H4 (cell line): ENCODE results near the gene NUBP2. TPM values are rescaled to one million over a fixed set of nuclear protein-coding genes. Genes with fewer than 3 reads are reported as not detected.

Source experiments
- DNase-seq: peaks from one replicate; pipeline ENCODE4 v3.0.0-alpha.2; 2015; ENCODE audit warnings: low spot score
- total RNA-seq: library from RNA; depleted of rRNA; stranded (reverse); fragments of >200 nt; shearing (Covaris generic); gene quantifications from 2 replicates; pipeline ENCODE4 v1.2.3, GENCODE V29; 2014

NUBP2 gene
- total RNA-seq, 1 experiment from 2014 or later, result 38.9 TPM

DNA sequence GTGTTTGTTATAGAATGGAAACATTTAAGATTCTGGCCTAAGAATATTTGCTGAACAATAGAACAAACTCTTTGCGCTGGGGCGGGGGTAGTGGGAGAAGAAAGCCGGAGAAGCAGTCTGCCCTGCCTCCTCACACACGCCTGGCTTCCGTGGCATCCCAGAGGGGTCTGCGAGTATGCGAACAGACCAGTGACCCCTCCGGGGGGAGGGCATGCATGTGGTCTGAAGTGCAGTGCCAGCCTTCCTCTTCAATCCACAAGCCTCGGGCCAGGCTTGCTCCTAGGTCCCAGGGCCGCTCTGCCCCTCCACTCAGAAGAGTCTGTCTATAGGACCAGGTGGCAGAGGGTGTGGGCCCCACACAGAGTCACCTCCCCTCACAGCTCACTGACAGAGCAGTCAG is 24.9 kb downstream of the NUBP2 start:
- DNase-seq, result no peak

DNA sequence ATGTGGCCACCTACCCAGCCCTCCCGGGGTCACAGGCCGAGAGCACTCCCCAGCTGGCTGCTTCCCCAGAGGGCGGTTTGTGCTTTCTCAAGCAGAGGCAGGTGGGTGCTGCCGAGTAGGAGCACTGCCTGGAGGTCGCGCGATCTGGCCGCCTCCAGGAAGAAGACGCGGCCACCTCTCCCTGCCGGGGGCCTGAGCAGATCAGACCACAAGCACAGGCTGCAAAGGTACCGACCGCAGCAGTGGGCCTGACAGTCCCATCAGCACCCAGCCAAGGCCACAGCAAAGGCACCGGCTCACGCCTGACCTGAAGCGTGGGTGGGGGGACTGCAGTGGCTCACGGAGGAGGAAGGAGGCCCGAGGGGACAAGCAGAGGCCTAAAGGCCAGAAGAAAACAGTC is 25.9 kb downstream of the NUBP2 start:
- DNase-seq, result no peak

DNA sequence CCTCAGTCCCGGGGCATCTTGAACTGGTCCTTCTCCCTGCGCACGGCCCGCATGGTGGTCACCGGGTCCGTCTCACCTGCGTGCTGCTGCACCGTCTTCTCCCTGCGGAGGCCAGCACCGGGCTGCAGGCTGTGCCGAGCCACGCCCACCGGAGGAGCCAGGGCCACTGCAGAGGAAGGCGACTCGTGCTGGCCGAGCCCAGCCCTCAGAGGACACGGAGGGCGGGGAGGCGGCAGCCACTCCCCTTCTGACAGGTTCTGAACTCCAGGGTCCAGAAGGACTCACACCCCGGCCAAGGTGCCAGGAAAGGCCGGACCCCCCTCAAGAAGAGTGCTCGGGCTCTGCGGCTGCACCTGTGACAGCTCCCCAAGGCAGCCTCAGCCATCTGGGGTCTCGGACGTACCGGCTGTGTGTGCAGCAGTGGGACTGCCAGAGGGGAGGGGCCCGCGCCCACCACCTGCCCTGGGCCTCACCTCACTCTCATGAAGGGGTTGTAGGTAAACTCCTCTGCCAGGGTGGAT is 26.6 kb downstream of the NUBP2 start:
- no peak for DNase-seq

DNA sequence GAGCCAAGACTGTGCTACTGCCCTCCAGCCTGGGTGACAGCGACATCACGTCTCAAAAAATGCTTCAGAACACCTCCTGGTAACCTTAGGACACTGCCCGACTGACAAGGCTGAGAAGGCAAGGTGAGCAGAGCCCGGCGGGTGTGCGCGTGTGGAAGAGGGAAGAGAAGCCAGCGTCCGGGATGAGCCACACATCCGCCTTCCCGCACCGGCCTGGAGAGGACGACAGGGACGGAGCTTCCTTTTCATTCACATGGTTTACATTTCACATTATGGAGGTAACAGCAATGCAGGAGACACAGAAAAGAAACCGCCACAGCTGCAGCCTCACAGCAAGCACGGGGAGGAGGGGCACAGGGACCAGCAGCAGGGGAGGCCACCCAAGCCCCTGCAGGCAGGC is 27.3 kb downstream of the NUBP2 start:
- DNase-seq, result no peak

DNA sequence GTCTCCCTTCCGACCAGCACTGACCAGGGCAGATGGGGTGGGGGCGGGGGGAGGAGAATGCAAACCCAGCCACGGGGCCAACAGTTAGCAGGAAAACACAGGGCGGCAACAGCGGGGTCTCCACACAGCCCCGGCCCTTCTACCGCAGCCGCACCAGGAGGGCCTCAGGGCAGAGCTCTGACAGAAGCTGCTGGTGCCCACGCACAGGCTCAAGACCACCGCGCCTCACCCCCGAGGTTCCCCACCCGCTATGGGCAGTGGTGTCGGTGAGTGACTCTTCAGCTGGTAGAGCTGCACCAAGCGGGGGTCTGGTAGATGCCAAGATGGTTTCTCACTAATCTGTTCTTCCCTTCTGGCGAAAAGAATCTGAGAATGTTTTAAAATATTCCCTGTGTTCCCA is 27.8 kb downstream of the NUBP2 start:
- no peak for DNase-seq

DNA sequence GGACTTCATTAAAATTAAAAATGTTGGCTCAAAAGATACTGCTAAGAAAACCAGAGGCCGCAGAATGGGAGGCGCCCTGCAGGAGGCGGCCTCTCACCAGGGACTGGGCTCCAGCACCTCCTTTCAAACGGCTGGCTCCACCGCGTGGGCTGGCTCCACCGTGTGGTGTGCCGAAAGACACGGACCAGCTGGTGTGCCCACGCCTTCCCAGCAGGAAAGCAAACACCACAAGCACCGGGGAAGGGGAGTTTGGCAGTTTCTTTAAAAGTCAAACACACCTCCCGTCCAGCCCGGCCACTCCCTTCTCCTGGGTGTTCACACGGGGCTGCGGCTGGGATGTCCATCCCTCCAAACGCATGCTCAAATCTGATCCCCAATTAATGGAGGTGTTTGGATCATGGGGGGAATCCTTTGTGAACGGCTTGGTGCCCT is 30.0 kb downstream of the NUBP2 start:
- DNase-seq, result peak; percentile 76

DNA sequence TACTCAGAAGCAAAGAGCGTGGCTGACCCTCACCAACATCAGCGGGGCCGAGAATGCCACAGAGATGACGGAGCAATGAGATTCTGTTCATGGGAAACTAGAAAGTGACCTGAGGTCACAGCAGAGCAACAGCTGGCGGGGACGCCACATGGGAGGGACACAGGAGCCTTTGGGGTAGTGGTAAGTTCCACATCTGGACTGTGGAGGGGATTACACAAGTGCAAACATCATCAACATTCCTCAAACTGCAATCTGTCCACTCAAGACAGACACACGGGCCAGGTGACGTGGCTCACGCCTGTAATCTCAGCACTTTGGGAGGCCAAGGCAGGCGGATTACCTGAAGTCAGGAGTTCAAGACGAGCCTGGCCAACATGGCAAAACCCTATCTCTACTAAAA is 32.7 kb downstream of the NUBP2 start:
- no peak for DNase-seq

DNA sequence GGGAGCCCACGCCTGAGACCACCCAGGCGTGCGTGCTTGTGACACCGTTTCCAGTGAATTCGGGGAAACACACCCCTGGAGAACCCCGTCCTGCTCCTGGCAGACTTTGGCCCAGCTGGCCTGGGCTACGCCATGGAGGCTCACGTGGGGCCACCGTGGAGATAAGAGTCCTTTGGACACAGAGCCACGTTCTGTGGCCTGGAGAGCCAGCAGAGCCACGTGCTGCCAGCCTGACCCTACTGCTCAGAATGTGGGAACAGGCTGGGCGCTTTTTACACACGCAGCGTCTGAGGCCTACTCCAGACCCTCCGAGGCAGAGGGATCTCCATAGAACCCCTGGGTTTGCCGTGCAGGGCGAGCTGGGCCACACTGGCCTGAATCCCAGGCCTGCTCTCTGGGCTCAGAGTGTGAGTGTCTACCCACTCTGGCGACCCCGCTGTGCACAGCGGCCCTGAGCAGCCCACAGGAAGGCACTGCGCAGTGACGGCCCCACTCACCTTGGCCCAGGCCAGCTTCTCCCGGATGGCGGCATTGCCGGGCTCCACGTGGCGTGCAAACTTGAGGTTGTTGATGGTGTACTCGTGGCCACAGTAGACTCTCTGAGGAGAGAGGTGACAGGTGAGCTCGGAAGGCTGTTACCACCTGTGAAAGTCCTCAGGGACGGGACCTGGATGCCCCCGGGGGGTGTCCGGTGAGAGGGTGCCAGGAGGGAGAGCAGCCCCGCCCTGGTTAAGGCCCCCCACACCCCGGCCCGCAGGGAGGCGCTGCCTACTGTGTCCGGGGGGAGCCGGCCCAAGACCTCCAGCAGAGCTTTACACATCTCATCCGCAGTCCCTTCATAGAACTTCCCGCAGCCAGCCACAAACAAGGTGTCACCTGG is 33.9 kb downstream of the NUBP2 start:
- DNase-seq, result no peak

DNA sequence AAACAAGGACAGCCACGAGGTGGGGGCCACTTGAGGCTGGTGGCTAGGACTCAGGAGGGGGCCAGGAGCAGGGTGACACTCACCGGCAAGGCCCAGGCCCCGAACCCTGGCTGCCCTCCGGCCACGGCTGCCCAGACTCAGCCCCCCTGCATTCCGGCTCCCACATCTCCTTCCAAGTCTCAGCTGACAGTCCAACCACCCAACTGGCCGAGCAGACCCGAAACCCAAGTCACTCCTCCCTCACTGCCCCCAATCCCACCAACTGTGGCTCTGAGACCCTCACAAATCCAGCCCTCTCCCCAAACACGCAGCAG is 34.5 kb downstream of the NUBP2 start:
- no peak for DNase-seq

DNA sequence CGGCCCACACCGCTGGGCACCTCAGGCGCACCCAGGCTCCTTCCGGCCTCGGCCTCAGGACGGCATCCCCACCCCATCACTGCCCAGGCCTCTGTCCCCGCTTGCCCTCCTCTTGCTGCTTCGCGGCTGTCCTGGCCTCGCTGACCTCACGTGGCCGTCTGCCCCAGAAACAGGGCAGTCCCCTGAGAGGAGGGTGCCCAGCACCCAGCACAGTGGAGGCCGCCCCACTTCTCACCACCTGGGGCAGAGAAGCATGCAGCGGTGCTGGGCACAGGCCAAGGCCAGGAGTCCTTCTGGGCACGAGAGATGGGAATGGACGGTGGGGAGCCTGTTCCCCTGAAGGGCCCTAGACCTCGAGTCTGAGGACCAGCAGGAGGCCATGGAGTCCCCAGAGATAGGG is 35.0 kb downstream of the NUBP2 start:
- DNase-seq, result no peak

DNA sequence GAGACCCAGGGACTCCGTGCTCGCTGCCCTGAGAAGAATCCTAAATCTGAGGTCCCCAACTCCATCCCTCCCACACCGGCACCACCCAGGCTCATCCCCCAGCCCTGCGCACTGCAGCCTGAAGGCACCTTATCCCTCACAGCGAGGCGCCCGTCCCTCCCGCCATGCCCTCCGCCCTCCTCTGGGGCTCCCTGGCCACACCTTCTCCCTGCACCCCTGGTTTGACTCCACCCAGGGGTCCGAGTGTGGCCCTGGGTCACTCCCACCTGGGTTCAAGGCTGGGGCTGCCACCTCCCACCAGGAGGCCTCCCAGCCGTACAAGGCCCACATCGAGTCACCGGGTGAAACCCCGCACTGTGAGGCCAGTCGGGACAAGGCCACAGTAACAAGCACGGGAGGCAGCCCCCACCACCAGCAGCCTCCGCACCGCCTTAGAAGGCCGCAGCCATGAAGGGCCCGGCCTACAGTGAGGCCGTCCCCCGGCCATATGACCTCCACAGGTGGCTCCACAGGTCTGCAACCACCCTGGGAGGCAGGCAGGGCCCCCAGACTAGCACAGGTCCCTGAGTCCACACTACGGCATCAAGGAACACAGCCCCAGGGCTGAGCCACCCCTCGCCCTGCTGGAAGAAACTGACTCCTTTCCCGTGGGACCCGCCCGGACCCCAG is 35.6 kb downstream of the NUBP2 start:
- DNase-seq, result no peak

DNA sequence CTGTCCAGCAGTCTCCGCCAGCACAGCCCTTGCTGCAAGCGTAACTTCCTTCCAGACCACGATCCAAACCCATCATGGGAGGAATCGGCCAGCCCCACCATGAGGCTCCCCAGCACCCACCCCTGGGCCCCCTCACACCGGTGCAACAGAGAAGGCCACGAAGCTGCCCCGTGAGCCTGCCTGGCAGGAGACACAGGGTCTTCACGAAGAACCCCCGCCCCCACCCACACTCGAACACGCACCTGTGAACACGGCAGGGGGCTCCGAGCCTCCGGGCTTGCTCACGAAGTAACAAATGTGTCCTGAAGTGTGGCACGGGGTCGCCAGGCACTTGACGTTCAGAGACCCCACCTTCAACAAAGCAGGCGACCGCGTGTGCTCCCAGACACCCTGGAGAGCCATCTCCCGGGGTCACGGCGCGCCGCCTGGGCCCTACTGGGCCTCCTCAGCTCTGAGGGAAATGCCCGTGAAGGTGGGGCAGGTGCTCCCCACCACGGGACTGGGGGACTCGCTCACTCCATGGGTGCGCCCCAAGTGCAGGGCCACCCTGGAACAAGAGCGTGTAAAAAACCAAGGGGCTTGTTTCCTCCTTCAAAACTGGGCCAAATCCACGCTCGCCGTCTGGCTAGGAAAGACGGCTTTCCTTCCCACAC is 36.2 kb downstream of the NUBP2 start:
- no peak for DNase-seq

DNA sequence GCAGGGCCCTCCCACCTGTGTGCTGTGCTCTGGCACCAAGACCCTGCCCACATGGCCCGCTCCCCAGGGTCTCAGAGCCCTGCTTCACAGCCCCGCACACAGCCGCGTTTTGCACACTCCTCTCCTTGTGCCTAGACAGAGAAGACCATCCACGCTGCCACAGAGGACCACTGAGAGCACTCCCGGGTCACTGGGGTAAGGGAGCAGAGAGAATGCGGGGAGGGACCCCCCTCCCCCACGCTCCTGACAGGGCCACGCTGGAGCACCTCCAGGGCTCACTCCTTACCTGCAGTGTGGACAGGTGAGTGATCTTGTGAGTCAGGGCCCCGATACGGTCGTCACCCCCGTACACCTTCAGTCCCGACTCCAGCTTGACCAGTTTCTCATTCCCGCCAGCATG is 36.9 kb downstream of the NUBP2 start:
- no peak for DNase-seq

DNA sequence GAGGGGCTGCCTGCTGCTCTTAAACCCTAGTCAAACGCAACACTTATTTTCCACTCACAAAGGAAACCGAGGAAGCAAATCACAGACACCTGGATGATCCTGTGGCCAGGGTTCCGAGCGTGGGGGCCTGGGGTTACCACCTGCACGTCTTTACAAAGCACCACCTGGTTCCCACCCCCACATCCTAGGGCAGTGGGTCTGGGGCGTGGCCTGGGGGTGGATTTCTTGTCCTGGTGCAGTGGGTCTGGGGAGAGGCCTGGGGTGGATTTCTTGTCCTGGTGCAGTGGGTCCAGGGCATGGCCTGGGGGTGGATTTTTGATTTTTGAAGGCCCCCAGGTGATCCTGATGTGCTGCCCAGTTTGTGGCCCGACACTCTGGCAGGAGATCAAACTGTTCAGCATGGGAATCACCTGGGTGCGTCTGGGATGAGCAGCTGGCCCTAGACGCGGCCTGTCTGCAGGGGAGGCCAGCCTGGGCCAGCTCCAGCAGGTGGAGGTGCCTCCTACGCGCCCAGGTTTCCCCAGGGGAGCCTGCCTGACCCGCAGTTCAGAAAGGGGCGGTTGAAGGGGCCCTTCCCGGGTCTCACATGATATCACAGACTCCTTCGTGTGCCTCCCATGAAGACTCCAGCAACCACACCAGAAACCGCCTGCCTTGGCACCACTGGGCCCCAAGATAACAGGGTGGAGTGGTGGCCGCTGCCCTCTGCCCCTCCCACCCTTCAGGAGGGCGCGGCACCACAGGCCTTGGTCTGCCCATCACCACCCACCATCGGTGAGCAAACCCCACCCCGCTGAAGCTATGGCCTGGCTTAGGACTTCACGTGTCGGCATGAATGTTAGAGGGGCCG is 37.6 kb downstream of the NUBP2 start:
- no peak for DNase-seq

DNA sequence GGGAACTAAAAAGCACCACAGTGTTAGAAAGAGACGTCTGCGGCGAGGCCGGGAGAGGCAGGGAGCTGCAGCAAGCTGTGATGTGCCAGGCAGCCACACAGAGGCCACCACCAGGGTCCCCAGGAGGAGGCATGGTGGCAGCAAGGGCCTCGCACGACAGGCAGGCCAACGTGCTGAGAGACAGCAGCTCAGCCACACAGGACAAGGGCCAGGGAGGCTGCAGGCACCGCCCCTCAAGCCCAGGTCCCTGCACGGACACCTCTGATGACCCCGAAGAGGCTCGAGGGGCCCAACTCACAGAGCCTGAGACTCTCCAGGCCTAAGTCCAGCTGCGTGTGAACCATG is 38.2 kb downstream of the NUBP2 start:
- DNase-seq, result no peak

DNA sequence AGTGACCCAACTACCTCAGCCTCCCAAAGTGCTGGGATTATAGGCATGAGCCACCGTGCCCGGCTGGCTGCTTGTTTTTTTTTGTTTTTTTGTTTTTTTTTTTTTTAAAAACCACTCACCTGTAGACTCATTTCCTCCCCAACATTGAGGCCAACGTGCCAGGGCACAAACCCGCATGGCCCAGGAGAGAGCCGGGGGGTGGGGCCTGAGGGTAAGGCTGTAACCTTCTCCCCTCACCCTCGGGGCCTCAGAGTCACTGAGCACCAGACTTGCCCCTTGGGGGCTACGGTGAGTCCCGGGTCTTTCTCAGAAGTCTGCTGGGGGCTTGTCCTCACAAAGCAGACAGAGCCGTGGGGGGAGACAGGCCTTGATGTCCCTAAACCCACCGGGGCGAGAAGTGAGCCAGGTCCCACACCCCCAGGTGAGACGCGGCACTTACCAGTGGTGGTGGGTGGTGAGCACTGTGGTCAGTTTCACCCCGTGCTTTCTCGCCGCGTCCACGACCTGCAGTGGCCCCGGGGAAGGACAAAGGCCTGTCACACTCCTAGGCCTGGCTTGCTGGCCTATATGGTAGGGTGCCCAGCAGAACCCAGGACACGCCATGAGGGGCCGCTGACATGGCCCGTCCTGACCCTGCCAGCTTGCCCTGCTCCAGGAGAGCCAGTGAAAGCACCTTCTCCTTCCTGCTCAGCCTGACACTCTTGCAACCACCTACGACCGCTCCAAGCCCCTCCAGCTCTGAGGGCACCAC is 39.3 kb downstream of the NUBP2 start:
- DNase-seq, result no peak

DNA sequence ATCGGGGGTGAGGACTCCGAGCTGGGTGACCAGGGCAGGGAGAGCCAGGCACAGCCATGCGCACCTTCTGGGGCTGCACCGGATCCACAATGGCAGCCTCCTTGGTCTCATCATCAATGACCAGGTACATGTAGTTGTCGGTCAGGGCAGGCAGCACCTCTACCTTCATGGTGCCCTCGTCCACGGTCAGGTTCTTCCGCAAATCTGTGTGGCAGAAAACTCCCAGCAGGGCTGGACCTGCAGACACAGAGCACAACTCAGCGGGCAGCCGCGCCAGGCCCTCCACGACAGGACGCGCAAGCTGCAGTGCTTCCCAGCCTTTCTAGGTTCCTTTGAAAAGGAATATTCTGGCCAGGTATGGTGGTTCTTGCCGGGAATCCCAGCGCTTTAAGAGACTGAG is 40.0 kb downstream of the NUBP2 start:
- DNase-seq, result no peak

DNA sequence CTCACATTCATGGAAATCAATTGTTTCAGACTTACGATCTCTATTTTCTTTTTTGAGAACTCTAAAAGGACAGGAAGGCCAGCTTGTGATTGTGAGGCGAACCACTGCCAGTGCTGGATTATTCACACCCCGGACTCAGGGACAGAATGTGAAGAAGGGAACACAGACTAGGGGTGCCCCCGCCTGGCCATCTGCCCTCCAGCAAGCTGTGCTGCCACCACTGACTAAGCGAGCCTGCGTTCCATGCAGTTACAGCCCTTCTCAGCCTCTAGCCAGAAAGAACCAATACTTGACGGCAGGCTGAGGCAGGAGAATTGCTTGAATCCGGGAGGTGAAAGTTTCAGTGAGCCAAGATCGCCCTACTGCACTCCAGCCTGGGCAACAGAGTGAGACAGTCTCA is 41.1 kb downstream of the NUBP2 start:
- DNase-seq, result no peak

DNA sequence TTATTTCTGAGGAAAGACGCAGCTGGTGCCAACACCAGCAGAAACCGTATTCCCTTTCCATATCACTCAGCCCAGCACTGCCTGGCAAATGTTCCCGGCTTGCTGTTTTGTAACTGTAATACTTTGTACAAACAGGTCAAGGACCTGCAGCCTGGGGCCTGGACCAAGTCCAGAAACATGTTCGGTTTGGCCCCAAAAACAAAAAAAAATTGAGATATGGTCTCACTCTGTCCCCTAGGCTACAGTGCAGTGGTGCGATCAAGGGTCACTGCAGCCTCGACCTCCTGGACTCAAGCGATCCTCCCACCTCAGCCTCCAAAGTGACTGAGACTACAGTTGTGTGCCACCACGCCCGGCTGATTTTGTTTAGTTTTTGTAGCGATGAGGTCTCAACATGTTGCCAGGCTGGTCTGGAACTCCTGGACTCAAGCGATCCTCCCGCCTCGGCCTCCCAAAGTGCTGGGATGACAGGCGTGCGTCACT is 42.7 kb downstream of the NUBP2 start:
- no peak for DNase-seq

DNA sequence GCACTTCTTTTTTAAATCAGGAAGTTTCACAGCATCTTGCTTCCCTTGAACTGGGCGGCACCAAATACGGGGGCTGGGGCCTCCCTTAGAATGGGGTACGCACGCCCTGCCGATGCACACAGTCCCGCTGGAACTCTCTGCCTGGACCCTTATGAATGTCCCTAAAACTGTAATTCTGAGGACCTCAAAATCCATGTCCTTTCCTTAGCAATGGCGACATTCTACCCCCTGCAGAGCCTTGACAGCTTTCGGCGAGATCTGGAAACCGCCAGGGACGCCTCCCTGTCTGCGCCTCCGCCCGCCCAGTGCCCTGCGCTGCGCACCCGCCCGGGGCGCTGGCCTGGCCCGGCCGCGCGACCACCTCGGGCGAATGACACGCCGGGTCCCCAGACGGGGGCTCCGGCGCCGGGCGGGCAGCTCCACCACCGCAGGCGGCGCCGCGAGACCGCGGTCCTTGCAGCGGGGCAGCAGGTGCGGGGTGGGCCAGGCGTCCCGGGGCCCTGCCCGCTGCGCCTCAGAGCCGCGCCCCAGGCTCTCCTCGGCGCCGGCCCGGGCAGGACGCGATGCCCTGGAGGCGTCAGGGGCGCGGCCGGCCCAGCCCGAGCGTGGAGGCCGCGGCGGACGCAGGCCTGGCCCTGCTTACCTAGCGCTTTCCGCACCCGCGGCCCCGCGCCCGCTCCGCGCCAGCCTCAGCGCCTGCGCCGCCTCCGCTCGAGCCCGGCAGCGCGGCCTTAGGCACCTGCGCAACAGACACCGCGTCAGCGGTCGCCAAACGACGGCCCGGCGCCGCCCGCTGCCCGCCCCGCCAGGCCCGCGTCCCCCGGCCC is 43.3 kb downstream of the NUBP2 start:
- DNase-seq, result no peak
